Measurements from ENCODE around the gene EHD4.

GRCh38 chr15:41885841-41886240 lies 86.5 kb downstream of the EHD4 start:
- TF ChIP-seq CTCF (IDR thresholded peaks at IDR 0.05; ENCODE audit: low read depth, low read length) (no peak), POLR2A (IDR thresholded peaks at IDR 0.05; ENCODE audit: extremely low read depth, insufficient read length) (no peak)
